Measurements from ENCODE around the gene C4orf54.

DNA sequence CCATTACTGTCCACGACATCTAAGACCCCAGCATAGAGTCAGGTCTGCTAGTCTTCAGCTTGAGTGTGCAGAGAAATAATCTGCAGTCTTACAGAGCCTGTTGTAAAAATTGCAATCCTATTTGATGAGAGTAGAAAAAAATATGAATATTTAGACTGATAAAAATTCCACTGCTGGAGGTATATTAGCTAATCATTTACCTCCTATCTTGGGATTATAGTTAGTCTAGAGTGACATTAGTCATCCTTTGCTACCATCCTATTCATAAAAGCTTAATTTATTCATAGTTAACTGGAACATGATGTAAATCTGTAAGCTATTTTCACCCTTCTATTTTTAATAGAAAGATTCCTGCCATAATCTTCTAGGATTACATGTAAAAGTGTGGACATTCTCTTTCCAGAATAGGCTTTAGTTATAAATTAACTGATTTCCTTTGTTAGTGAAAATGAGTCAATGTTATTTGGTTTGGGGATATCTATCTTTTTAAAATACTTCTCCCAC, 26.7 kb downstream of the C4orf54 start:
- TF ChIP-seq, protein P1, sequence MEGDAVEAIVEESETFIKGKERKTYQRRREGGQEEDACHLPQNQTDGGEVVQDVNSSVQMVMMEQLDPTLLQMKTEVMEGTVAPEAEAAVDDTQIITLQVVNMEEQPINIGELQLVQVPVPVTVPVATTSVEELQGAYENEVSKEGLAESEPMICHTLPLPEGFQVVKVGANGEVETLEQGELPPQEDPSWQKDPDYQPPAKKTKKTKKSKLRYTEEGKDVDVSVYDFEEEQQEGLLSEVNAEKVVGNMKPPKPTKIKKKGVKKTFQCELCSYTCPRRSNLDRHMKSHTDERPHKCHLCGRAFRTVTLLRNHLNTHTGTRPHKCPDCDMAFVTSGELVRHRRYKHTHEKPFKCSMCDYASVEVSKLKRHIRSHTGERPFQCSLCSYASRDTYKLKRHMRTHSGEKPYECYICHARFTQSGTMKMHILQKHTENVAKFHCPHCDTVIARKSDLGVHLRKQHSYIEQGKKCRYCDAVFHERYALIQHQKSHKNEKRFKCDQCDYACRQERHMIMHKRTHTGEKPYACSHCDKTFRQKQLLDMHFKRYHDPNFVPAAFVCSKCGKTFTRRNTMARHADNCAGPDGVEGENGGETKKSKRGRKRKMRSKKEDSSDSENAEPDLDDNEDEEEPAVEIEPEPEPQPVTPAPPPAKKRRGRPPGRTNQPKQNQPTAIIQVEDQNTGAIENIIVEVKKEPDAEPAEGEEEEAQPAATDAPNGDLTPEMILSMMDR (IDR thresholded peaks at IDR 0.05): no peak
- no peak for TF ChIP-seq POLR2A (IDR thresholded peaks at IDR 0.05)

Measured in prostate gland (tissue), 2 donors.